ENCODE data around the gene RERG. TPM values are rescaled to one million over a fixed set of nuclear protein-coding genes. Genes with fewer than 3 reads are reported as not detected.

The RERG gene
- total RNA-seq, 2 experiments from 2014 or later, result not detected

DNA sequence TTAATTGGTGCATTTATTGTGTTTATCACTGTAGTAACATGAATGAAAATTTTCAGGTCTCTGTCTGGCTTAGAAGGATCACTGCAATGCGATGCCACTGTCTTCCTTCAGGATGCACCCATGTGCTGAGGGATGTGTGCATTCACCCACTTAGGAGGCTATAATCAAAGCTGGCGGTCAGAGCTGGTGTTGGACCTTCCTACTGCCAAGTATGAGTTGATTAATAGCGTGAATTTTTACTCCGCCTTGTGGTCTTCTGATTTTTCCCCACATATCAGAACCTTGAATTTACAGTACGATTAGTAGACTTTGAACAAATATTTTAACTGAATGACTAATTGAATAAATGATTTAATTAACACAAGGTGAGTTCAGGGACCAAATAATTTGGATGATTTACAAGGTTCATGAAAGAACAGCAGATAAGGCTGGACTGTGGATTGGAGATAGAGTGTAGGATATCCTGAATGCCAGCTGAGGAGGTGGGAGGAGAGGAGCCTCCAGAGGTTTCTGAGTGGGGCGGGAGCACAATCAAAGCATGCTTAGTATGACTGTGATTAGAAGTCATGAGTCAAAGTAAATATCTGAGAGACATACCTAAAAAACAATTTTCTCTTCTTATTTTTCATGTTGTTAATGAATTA lies 50.1 kb downstream of the RERG start:
- H2AFZ ChIP-seq (ENCODE audit: low read length), result no peak overlapping the region
- no peak overlapping the region for H3K27ac ChIP-seq (ENCODE audit: low read depth, low read length, poor library complexity, severe bottlenecking)
- H3K9me2 ChIP-seq (ENCODE audit: insufficient read depth, low read length), result no peaks in the 10 kb centered on the region
- no TSS peak for BruUV-seq (replicated peaks)
- no peaks in the 10 kb centered on the region for H3K4me1 ChIP-seq (ENCODE audit: insufficient read depth, low read length, poor library complexity, severe bottlenecking)
- no peaks in the 10 kb centered on the region for H3K79me2 ChIP-seq (ENCODE audit: insufficient read depth, low read depth, low read length)
- ChIA-PET POLR2A (interaction anchor here (1.2 kb wide), 1 partner anchor 25 kb away, joined by 3 read pairs; no protein-coding TSS in a partner anchor), CTCF (ENCODE audit: unreplicated experiment) (no interaction called here)
- H4K20me1 ChIP-seq (ENCODE audit: insufficient read depth, low read length), result no peaks in the 10 kb centered on the region
- no peak overlapping the region for H3K4me3 ChIP-seq (ENCODE audit: low read depth, low read length, poor library complexity, severe bottlenecking)
- TF ChIP-seq, protein P1, sequence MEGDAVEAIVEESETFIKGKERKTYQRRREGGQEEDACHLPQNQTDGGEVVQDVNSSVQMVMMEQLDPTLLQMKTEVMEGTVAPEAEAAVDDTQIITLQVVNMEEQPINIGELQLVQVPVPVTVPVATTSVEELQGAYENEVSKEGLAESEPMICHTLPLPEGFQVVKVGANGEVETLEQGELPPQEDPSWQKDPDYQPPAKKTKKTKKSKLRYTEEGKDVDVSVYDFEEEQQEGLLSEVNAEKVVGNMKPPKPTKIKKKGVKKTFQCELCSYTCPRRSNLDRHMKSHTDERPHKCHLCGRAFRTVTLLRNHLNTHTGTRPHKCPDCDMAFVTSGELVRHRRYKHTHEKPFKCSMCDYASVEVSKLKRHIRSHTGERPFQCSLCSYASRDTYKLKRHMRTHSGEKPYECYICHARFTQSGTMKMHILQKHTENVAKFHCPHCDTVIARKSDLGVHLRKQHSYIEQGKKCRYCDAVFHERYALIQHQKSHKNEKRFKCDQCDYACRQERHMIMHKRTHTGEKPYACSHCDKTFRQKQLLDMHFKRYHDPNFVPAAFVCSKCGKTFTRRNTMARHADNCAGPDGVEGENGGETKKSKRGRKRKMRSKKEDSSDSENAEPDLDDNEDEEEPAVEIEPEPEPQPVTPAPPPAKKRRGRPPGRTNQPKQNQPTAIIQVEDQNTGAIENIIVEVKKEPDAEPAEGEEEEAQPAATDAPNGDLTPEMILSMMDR (conservative IDR thresholded peaks at IDR 0.05; ENCODE audit: low read length), result no peak
- no peak for TF ChIP-seq EZH2phosphoT487 (IDR thresholded peaks at IDR 0.05; ENCODE audit: borderline replicate concordance, low read depth, low read length)
- H3K4me2 ChIP-seq (ENCODE audit: low read length), result no peak overlapping the region
- intact Hi-C loops (cut with micrococcal nuclease; ENCODE audit: unreplicated experiment), result no loop called here
- DNase-seq (ENCODE audit: low spot score), result no peak
- no peaks in the 10 kb centered on the region for H3K36me3 ChIP-seq (ENCODE audit: insufficient read depth, low read length)
- no peaks in the 10 kb centered on the region for H3K9me3 ChIP-seq (ENCODE audit: low read length)

DNA sequence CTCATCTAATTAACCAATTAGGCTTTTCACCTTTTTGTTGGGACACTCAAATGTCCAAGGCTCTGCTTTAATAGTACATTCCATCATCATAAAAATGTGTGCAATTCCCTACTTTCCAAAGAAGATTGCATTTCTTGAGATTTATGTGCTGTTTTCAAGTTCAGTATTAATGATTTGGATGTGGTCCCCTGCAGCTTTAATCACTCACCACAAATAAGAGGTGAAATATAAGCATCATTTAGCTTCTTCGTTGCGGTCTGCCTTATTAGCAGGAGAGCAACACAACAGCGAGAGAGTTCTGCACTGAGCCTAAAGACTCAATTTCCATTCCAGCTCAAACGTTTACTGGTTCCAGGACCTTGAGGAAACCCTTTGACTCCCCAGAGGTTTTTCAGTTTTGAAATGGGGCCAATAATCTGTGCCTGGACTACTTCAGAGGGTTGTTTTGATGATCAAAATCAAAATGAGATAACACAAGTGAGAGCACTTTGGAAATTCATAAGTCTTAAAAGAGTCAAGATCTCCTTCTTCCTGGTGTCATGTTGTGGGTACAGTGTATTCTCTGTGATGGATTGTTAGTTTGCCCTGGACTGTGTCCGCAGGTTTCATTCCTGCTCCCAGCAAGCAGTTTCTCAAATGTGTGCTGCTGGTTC lies 53.1 kb downstream of the RERG start:
- H3K36me3 ChIP-seq (ENCODE audit: insufficient read depth, low read length), result no peaks in the 10 kb centered on the region
- no TSS peak for BruUV-seq (replicated peaks)
- H3K9me3 ChIP-seq (ENCODE audit: low read length), result no peaks in the 10 kb centered on the region
- no peak overlapping the region for H3K4me3 ChIP-seq (ENCODE audit: low read depth, low read length, poor library complexity, severe bottlenecking)
- H4K20me1 ChIP-seq (ENCODE audit: insufficient read depth, low read length), result no peaks in the 10 kb centered on the region
- no peak overlapping the region for H2AFZ ChIP-seq (ENCODE audit: low read length)
- no peak for DNase-seq (ENCODE audit: low spot score)
- POLR2A ChIA-PET, result interaction anchor here (0.7 kb wide), 1 partner anchor 25 kb away, joined by 3 read pairs; no protein-coding TSS in a partner anchor
- H3K4me1 ChIP-seq (ENCODE audit: insufficient read depth, low read length, poor library complexity, severe bottlenecking), result no peaks in the 10 kb centered on the region
- H3K27ac ChIP-seq (ENCODE audit: low read depth, low read length, poor library complexity, severe bottlenecking), result no peak overlapping the region
- no peaks in the 10 kb centered on the region for H3K79me2 ChIP-seq (ENCODE audit: insufficient read depth, low read depth, low read length)
- intact Hi-C loops (cut with micrococcal nuclease; ENCODE audit: unreplicated experiment), result no loop called here
- no peaks in the 10 kb centered on the region for H3K9me2 ChIP-seq (ENCODE audit: insufficient read depth, low read length)
- TF ChIP-seq, protein P1 (conservative IDR thresholded peaks at IDR 0.05; ENCODE audit: low read length), result no peak
- TF ChIP-seq EZH2phosphoT487 (IDR thresholded peaks at IDR 0.05; ENCODE audit: borderline replicate concordance, low read depth, low read length), result no peak
- CTCF ChIA-PET (ENCODE audit: unreplicated experiment), result no interaction called here
- H3K4me2 ChIP-seq (ENCODE audit: low read length), result no peak overlapping the region

Measured in OCI-LY7 (cell line).